Activated CD8-positive, alpha-beta memory T cell treated with anti-CD3 and anti-CD28 coated beads for 4 hours (primary cell): Measurements from ENCODE around the gene ACTBL2.
"Not testable (repeated sequence)": the region's sequence is repeated elsewhere in the genome, so short reads cannot be mapped to it uniquely, and the experiment has no call there.

Experiments used
- DNase-seq, 2 donors: peaks; one replicate each; pipeline ENCODE4 v3.0.0-alpha.2; 2020; ENCODE audit warnings: low read depth in 2 of 2

Gene ACTBL2

DNA sequence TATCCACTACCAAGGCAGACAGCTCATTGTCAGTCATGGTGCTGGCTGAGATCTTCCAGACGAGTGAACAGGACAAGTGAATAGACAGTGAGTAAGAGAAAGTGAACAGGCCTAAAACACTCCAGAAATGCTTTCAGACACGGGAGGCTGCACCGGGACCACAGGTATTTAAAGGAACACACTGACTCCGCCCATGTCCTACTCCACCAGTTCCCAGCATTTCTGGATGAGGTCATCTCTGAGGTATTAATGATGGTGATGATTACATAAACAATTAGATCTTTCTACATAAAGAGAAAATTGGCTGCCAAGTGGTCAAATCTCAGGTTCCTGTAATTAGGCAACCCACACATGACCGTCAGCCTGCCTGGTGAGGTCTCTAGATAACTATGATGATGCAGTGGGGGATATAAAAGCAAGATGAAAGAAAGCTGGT is at the start of gene ACTBL2:
TSS of gene ACTBL2 (minus strand) at position 141 of the 436 bp plus-strand sequence. CDS start at position 37, 104 bp downstream.
- DNase-seq = no peak

DNA sequence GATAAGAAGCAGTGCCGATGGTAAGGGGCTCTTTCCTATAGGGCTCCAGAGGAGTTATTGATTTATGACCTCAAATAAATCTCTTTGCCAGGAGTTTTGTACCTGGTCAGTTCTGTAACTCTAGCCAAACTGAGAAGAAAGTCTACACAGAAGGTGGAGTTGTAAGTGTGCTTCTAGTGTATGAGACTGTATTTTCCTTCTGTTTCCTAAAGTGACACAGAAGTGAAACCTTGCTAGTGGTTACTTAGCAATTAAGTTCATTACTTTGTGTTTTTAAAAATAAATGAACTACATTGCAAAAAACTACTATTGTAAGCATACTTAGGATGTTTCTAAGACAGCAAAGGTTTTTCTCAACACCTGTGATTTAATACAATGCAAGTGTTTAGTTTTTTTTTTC is 48.7 kb upstream of the ACTBL2 start:
- DNase-seq = no peak

DNA sequence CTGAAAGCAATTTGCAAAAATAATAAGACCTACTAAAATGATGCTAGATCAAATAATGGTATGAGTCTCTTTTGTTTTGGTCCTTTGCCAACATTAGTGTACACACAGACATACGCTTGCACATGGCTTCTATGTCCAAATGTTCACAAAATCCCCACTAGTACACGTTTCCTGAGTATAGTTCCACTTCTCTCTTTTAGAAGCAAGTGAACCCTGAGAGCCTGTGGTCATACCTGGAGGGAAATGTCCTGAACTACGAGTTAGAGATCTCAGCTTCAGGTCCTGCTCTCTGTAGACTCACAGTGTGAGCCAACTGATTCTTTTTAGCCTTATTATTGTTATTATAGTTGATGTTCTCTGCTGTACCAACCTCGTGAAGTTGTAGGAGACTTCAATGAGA is 47.3 kb upstream of the ACTBL2 start:
- no peak for DNase-seq

DNA sequence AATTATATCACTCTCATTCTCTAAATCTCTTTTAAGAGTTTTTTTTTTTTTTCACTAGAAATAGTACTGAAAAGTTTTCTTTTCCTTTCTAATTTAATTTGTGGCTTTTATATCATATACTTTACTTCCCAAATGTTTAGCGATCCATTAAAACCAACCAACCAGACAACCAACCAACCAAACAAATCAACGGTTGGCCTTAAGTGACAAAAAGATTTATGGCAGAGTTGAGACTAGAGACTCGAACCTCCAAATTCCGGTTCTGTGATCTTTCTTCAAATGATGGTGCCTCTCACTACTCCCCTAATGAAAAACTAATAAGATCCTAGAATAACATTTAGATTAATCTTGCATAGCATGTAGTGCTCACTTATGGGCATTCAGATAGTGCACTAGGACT is 45.3 kb upstream of the ACTBL2 start:
- DNase-seq = no peak

DNA sequence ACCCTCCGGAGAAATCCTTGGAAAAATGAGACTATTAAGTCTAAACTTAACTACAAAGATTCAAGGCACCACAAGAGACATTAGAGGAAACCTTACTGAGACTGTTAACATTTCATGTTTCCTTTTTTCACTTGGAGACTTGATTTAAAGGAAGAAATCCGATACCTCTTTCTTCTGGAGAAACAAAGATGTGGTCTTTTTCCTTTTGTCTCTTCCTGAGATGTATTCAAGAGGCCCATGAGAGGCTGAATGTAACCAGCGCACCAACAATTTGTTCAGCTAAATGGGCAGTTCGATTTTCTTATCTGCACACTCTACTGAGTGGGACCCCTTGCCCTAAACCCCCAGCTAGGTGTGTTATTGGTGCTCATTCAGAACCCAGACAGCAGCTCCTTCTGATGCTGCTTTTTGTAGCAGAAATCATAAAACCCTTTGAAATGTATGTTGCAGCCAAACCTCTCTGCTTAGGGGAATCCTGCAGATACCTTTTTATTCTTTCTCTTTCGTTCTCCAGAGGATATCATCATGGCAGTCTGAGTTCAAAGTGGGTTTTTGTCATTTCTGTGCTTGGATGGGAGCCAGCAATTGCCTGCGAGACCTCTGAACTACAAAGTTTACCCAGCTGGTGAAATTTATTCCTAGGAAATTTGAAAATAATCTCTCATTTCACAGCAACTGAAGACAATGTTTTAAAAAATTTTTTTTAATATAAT is 41.9 kb upstream of the ACTBL2 start:
- DNase-seq = no peak

DNA sequence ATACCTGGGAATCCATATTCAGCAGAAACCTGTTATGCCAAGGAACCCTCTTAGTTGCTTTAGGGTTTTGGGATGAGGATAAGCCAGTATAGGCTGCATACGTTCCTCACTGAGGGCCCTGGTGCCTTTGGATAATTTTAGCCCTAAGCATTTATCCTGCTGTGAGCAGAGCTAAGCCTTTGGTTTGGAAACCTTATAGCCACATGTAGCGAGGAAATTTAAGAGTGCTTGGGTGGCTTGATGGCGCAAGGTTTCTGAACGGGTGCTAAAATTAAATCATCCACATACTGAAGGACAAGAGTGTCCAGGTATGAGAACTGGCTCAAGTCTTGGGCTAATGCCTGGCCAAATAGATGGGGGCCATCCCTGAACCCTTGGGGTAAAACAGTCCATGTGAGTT is 39.9 kb upstream of the ACTBL2 start:
- not testable (repeated sequence) for DNase-seq

DNA sequence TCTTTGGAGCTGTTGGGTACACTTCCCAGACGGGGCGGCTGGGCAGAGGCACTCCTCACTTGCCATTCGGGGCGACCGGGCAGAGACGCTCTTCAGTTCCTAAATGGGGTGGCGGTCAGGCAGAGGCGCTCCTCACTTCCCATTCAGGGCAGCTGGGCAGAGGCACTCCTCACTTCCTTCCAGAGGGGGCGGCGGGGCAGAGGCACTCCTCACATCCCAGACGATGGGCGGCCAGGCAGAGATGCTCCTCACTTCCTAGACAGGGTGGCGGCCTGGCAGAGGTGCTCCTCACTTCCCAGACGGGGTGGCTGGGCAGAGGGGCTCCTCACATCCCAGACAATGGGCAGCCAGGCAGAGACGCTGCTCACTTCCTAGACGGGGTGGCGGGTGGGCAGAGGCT is 35.8 kb upstream of the ACTBL2 start:
- DNase-seq = not testable (repeated sequence)

DNA sequence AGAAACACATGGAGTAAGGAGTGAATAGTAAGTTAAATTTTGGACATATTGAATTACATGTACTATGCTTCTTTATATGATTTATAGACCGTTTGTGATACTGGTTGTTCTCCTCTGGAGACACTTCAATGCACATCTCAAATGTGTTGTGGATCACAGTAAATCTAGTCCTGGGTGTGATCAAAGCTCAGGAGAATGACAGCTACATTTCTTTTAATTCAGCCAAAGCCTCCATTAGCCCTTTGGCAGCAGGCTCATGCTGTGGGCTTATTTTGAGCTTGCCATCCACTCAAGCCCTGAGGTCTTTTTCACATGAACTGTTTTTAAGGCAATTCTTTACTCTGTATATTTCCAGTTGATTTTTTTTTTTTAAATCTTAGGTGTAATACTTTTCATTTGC is 34.6 kb upstream of the ACTBL2 start:
- DNase-seq = no peak

DNA sequence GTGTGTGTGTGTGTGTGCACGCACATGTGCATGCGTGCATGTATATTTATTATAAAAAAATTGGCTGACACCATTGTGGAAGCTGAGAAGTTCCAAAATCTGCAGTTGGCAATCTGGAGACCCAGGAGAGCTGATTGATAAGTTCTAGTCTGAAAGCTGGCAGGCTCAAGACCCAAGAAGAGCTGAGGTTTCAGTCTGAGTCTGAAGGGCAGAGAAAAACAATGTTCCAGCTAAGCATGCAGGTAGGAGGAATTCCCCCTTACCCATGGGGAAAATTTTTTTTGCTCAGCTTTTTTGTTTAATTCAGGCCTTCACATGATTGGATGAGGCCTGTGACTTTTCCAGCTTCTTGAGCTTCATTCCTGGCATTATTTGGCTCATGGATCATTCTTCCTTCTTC is 31.2 kb upstream of the ACTBL2 start:
- no peak for DNase-seq

DNA sequence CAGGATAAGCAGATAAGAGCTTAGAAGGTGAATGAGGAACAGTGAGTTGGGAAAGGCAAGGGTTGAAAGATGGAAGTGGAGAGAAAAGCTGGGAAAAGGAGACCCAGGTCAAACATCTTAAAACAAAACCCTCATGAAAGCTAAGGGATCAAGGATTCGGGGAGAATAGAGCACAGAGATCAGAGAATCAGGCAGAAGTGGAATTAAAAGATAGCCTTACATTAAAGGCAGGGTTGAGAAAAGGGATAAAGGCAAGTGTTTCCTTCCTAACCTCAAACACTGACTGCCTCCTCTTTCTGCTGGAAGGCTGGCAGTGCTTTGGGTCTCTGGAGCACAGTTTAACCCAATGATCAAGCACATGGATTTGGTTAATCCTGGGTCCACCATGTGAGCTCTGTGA is 28.7 kb upstream of the ACTBL2 start:
- no peak for DNase-seq

DNA sequence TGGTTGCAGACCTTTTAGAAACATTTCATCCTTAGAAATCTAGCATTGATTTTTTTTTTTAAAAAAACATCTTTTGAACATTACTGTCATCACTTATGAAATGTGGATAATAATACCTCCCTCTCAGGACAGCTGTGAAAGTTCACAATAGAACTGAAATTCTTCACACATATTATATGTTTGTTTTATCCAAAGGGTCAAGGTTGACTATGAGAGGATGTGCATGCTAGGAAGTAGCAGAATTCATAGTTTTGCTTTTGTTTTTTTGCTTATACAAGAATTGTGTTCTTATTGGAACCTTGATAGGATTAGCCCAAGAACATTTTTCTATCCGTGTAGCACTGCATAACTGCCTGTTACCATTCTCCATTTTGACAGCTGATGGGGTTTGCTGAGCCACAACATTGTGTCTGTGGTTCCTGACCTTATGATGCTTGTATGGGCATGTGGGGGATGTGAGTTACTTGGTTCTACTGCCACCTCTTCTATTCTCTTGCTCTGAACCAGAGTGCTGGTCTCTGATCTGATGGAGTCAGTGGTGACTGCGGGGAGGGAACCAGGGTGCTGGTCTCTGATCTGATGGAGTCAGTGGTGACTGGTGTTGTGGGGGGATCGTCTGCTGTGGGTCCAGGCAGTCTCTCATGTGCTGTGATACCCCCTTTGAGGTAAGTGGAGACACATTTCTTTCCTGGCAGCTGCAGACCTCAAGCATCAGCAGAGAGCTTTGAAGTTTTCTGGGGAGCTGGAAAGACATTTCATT is 27.1 kb upstream of the ACTBL2 start:
- no peak for DNase-seq

DNA sequence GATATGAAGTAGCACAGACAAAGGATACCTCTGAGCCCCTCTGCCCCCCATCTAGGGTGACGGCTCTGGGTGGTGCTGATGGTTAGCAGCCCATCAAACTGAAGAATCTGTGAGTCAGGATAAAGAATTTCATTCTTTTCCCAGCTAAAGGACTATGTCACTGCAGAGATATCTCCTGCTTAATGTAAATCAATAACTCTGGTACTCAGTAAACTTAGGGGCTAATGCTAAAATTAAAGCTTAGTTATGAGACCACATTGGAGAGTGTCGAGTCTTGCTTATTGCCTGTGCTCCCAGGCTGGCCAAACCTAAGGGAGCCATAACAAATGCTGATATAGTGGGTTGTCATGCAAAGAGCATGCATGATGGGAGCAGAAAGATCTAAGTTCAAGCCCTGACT is 25.6 kb upstream of the ACTBL2 start:
- no peak for DNase-seq

DNA sequence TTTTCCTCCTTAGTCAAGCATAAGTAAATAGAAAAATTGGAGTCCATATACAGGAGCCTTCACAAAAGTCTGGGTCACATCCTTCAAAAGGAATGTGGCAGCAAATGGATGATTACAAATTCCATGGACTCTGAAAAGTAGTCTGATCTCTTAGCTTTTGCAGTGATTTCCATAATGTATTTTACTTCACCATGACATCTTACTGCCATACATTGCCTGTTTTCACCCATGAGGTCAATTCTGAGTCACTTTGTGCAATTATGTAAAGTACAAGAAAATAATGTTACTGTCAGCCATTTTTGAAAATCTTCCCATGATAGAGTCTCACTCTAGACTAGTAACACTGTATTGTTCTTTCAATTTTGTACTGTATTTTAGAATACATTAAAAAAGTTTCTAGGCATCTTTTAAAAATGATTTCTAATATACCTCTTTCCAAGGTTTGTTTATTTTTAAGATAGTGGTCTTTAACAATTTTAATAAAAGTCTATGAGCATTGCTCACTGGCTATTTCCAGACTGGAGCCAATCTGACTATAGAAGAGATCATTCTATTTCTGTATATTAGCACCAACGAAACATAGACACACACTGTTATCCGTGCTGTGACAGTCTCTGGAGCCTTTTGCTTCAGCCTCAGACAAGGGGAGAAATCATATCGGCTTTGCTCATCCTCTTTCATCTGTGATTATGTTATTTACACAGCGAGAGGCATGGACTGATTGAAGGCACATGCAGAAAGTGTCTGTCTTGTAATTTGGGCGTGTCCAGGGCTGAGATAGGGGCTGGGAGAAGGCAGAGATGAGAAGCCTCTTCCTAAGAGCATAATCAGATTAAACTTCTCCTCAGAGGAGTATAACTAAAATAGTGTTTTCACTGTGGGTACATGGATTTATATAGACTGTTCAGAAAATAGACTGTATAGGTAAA is 22.9 kb upstream of the ACTBL2 start:
- DNase-seq = no peak

DNA sequence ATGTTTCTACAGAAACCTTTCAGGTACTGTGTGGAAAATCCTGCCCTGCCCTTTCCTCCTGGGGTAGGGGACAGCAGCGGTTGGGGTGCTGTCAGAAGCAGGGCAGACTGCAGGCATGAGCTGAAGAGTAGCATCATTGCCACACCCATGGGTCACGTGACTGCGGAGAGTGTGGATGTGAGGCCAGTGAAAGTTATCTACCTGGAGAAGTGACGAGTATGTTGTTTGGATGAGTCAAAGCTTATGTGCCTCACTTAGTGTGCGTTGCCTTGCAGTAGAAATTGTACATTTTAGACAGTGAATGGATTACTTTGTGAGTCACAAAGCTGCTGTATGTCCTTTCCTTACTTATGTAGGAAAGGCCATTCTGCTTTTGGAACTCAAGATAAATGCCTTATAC is 21.7 kb upstream of the ACTBL2 start:
- no peak for DNase-seq

DNA sequence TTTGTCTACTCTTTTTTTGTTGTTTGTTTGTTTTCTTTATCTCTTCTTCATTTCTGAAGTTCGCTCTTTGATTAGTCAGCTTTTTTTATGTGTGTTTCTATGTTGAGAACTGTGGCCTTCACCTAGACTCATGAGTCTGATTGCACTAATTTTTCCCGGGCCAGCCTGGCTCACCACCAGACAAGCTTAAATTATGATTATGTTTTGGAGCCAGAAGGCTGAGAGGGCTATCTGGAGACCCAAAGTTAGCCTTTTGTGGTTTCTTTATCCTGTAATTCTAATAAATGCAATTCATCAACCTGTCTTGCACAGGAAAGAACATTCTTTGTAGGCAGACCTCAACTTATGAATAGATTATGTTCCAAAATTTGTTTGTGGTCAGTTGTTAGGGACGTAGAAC is 20.8 kb upstream of the ACTBL2 start:
- no peak for DNase-seq

DNA sequence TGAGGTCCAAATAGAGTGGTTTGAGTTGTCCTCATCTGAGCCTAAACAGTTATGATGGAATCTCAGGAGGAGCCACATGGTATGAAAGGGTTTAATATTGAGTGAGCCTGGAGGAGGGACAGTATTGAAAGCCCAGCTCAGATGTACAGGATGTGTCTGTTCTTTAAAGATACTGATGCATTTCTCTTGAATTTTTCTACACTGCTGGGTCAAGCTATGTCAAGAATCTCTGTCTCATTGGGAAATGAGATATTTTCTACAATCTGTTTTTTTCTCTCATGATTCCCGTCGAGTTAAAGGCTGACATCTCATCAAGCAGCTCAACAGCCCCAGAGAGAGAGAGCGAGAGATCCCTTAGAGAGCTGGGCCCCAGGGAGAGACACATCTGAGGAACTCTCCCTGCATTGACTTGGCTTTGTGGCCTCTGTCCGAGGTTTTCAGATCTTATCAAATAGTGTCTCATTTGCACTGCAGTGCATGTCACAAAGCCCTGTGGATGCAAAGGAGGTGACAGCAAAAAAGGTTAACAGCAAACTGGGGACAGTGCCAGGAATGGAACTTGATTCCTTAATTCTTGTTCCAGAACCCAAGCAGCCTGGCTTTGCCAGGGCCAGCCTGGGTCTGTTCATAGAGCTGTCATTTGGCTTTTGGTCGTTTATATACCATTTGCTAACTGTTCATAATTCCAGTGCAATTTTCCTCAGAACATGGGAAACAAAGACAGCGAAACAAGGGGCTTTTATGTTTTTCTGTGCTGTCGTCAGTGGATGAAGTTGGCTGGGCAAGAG is 19.0 kb upstream of the ACTBL2 start:
- no peak for DNase-seq

DNA sequence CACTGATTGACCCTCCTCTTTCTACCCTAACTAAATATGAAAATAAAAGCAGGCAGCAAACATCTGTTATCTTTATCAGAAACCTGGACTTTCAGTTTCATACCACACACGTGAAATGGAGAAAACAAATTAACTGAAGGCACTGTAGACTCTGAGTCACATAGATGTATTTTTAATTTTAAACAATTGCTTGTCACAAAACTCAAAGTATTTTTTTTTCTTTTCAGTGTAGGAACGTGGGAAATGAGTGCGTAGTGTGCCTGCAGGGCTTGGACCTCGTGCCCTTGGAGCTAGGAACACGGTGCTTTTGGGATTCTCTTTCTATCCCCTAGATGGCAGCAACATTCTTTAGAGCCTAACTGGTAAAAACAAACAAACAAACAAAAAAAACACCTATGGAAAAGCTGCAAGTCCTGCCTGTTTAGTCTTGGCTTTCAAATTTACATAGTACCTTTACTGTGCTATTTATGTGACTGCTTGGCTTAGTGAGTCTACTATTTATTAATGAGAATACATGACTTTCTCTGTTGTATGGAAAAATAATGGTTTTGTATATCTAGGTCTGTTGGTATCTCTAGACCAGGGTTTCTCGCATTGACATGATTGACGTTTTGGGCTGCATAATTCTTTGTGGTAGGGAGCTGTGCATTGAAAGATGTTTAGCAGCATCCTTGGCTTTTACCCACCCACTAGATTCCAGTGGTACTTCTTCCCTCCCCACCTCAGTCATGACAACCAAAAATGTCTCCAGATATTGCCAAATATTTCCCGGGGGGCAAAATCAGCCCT is 16.8 kb upstream of the ACTBL2 start:
- DNase-seq = no peak

DNA sequence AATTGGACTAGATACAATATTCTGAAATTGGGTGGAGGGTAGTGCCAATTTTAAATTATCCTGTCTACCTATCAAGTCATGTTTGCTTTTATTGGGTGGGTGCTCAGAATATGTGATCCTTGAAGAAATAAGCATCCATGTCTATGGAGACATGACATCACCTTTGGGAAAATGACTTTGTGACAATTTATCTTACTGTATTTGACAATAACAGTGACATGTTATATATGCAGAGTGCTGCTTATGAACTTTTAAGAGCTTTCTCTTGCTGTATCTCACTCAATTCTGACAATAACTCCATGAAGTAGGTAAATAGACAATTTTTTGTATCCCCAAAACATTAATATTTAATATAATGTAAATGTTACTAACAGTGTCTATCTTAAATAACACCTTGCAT is 15.1 kb upstream of the ACTBL2 start:
- DNase-seq = no peak

DNA sequence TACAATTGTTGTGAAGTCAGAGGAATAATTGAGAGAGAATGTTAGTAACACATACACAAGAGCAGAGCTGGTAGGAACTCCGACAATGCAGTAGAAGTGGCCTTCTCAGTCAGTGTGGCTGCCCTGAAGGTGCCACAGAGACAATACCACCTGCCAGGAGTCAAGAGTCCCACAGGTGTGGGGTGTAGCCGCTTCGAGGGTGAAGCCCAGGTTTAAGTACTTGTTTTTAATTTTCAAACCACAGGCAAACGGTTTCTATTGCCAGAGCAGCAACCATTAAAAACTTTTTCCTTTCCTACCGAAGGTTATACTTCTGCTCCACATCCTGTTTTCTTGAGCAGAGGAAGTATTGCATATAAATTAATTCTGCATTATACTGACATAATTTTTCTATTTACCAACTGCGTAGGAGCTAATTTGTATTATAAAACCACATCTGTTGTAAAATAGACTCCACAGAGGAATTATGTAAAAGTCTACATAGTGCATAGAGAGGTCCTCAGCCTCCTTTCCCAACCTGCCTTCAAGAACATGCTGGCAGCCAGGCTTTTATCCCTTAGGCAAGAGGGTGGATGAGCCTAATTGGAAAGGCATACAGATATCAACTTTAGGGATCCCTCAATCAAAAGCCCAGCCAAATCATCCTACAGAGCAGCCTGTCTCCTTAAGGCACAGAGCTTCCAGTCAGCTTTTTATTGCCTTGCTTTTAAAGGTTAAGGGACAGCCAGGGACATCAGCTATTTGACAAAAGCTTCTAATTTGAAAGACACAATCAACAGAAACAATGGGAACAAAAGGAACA is 12.9 kb upstream of the ACTBL2 start:
- DNase-seq = no peak
